Hematopoietic multipotent progenitor cell (in vitro differentiated cells): ENCODE data around the gene KCNA2. TPM values are rescaled to one million over a fixed set of nuclear protein-coding genes. Genes with fewer than 3 reads are reported as not detected.

Experiments used
- DNase-seq, 3 donors: peaks; one replicate each; pipeline ENCODE4 v3.0.0-alpha.2; 2011 to 2015; ENCODE audit warnings: low read depth in 2 of 3, low spot score in 2 of 3
- total RNA-seq: library from RNA; depleted of rRNA; stranded (reverse); fragments of >200 nt; gene quantifications from one replicate; pipeline ENCODE4 v1.2.3, GENCODE V29; 2012

Gene KCNA2
- total RNA-seq, 1 donor, result not detected

DNA sequence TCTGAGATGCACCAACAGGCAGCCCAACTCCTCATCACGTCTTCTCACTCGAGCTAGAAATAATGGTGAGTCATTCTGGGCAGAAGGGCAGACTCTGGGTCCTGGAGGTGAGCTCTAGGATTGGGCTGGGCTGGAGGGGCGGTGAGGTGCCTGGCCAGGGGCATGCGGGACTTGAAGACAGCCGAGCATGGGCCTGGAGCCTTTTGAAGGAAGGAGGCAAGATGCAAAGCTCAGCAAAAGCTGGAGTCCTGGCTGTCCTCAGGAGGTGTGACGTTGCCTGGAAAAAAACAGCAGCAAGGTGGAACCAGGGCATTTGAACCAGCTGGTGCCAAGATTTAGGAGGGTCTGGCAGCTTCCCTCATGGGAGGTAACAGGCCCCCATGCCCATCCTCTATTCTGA, 712 bp downstream of the KCNA2 start:
- no peak for DNase-seq

DNA sequence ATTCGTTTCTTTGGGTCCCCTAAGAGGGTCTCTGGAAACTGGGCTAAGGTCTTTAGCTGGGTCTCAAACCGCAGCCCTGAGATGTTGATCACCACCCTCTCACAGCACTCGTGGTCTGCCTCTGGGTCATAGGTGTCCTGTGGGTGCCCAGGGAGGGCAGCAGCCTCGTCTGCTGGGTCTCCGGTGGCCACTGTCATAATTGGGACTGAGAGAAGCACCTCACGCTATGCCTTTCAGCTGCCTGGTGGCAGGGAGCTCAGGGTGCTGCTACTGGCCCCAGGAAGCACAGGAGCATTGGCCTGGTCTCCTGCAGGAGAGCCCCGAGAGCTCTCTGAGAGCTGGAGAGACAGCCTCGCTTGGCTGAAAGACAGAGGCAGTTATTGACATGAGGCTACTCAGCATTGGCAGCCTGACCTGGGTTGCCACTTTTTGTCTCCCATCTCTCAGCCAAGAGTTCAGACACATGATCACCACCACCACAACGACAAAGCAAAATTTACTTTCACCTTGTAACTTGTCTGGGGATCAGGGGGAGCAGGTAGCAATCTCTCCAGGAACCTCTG, 1.5 kb downstream of the KCNA2 start:
- no peak for DNase-seq

DNA sequence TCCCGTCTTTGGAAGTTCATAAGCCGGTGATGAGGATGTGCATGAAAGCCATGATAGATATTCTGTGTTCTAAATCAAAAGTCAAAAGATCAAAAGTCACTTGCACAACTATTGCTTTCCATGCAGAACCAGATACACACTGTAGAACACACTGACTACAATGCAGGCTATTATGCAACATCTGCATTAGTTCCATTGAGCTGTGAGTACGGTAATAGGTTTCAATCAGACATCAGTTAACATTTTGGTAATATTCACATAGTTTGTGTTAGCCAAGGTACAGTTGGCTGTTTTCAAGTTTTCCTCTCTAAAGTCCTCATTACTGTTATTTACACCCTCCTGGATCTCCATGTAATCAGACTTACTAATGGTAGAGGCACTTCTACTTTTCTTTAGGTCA, 3.1 kb downstream of the KCNA2 start:
- no peak for DNase-seq

DNA sequence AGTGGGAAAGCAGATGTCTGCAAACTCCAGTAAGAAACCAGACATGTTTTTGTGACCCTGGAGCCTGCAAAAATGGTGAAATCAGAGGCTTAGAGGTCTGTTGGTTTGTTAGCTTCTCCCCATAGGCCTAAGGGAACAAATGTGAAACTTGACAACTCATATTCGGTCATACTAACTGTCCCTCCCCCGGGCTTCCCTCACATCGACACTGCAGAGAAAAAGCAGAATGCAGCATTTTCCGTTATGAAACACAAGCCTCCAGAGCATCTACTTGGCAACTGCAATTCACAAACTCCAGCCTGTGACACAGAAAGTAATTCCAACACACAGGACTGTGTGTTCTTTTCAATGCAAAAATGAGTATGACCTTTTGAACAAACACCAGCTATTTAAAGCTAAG, 3.7 kb downstream of the KCNA2 start:
- DNase-seq, result no peak

DNA sequence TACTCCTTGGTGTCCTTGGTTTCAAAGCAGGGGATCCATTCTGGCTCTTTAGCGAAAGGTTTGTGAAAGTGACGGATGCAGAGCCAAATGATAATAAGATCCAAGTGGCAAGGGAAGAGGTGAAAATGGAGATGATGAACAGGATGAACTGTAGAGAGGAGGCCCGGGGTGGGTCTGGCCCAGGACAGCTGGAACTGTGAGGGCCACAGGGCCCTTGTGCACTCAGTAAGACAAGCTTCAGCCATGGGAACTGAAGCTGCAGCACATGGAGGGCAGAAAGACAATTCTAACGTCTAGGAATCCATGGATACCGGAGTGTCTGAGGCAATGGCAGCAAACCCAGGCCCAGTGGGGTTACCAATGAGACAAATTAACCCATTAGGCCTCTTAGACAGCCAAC, 4.8 kb downstream of the KCNA2 start:
- no peak for DNase-seq

DNA sequence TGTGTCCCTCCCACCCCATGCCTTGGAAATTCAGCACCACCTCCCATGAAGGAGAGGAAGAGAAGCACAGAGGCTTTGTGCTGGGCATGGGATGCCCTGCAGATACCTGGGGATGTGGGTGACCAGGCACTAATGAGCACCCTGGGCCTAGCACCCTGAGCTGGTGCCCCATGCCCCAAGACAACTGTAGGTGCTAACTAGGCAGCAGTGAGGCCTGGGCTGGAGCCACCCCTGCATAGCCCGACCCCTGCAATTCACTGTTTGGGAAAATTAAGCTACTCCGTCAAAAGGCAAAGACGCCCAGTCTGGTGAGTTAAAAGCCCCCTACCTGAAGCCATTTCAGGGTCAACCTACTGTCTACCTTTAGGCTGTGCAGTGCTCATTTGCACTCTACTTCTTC, 5.4 kb downstream of the KCNA2 start:
- no peak for DNase-seq

DNA sequence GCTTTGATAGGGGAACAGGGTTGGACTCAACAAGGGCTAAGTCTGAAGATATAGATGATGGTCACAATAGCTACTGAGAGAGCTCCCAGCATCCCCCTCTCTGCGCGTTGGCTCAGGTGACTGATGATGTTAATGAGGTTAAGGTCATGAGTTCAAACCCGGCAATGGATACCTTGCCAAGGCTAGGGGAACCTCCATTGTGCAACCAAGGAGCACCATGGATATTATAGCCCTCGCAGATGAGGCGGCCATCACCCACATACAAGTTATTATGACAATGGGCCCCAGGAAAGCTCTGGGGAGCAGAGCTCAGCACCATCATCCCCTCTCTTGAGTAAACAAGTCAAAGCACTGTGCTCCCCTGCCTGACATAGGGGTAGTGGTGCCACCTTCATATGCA, 8.2 kb downstream of the KCNA2 start:
- no peak for DNase-seq

DNA sequence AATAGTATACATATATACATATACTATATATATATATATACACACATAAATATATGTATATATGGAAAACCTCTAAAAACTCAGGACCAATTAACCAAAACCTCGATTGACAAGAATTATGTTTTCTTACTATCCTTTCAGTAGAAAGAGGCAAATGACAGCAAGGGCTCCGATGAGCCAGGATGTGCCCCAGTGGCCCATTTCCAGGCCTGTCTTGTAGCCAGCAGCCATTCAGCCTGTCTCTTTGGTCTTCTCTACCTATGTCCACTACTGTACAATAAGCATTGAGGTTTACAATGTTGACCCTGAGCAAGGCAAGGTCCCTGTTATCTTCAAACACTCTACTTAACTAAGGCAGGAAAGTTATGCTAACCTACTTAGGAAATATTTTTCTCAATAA, 9.8 kb downstream of the KCNA2 start:
- no peak for DNase-seq

DNA sequence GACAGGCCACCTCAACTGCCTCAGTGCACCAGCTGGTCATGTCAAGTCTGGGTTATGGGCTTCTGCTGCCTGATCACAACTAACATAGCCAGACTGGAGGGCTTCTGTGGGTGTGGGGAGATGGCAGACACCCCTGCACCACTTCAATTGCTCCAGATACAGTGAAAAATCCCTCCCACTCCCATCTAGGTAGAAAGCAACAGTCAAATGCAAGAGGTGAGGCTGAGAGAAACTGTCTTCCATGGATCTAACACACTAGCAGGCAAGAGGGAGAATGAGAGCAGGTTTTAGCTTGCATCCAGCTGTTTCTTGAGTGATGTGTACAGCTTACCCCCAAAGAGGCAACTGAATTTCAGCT, 10.8 kb downstream of the KCNA2 start:
- no peak for DNase-seq

DNA sequence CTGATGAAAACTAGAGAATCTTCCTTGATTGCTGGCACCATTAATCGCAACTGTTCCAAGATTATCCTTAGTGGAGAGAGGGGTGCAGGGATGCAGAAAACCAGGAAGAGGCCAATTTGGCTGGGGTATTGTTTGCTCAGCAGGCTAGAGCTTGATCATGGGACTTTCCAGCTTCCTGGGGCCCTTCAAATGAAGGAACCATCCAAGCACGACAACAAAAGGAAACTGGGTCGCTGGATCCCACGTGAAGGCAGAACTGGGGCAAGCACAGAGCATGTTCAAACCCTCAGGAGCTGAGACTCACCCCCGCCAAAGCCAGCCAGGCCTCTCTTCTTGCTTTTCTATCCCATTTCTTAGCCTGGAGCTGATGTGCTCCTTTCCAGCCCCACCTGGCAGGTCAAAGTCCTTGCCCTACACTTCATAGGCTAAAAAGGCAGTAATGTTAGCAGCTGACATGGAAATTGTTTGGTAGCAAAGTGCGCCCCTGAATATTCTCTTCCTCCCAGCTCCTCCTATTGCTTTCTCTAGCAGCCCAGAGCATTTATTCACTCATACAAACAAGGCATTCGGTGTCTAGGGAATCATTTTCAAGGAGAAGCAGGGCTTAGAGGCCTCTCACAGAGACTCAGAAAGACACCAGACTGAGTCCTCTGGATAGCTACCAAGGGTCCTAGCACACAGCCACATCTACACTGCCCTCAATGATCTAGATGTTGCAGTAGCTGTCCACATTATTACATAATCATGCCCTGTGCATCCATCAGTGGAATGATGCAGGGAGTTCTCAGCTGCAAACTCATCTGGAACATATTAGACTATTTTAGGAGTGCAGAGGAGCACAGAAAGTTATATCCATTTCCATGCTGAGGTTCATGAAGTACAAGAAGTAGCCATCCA, 11.5 kb downstream of the KCNA2 start:
- DNase-seq, result no peak

DNA sequence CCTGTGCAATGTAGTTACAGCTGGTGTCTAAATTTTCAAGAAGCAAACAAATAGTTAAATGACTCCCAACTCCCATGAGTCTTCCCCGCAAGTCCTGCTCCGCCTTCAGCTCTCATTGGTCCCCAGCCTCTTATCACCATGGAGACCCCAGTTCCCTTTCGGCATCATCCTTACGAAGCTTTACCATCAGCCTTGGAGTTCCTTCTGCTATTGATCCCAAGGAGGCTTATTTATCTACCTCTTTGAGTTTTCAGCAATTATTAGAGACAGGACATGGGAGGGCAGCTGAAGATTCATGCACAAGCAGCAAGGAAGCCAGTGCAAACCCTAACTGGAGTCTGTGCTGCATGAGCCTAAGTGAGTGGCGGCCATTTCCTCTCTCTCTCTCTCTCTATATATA, 12.3 kb downstream of the KCNA2 start:
- DNase-seq, result no peak

DNA sequence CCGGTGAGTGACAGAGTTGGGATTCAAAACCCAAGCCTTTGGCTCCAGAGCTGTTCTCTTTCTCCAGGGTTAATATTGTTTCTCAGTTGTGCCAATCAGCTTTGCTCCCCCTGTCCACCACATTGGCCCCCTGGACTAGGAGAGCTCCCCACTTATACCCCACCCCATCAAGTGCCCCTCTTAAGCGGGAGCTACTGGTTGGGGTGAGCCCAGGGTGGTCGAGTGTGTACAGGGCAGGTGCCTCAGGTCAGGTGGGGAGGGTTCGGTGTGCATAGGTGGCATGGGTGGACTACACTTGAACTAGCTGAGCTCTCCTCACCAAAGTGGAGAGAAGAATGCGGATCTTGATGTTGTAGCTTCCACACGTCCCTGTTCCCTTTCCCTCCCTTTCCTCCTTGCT, 14.2 kb downstream of the KCNA2 start:
- DNase-seq, result no peak

DNA sequence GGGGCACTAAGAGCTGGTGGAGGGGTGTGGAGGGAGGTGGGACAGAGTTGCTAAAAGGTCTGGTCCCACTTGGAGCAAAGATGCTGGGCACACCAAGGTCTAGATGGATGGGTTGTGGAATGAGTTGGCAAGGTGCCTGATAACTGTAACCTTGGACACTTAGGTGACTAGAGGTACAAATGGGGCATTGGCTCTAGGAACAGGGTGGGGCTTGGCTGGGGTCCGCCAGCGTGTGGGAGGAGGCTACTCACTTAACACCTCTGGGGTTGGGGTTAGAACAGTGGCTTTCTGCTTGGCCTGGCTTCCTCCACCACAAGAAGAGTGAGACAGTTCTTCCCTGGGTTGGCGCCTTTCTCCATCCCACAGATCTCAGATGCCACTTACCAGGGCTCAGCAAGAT, 17.2 kb downstream of the KCNA2 start:
- DNase-seq, result no peak

DNA sequence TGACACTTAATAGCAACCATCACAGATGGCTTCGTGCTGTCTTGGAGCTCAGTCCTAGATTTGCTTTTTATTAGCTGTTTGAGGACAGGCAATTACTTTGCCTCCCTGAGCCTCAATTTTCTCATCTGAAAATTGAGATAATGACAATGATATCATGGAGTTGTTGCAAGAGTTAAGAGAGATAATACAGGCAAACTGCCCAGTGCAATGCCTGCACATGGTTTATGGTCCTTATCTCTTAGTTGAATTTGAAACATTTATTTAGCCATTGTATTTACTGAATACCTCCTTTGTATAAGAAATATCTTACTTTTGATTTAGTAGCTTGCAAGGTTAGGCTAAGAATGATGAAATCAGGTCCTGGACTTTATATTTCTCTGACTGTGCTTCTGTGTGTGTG, 17.7 kb downstream of the KCNA2 start:
- DNase-seq, result no peak

DNA sequence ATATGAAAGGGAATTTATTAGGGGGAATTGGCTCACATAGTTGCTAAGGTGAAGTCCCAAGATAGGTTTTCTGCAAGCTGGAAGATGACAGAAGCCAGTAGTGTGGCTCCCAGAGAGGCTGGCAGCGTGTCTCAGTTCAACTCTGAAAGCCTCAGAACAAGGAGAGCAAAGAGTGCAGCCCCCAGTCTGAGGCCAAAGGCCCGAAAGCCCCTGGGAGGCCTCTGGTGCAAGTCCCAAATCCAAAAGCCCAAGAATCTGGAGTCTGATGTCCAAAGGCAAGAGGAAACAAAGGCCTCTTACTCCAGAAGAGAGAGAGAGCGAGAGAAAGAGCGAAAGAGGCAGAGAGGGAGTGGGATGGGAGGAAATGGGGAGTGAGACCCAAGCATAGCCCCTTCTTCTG, 18.3 kb downstream of the KCNA2 start:
- DNase-seq, result no peak

DNA sequence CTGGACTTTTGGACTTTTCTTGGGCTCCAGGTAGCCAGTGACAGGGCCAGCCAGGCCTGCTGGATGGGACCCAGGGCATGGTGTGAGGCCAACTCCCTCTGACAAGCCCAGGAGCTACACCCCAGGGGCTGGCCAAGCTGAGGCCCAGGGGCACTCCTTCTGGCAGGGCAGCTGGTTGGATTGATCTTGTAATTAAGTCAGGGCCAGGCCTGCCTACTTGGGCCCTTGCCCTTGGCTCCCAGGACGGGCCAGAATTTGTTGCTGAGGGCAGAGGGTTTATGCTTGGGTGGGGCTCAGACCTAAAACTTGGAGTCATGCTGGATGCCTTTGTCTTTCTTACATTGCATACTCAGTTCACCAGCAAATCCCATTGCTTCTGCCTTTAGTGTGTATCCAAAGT, 20.7 kb downstream of the KCNA2 start:
- DNase-seq, result no peak

DNA sequence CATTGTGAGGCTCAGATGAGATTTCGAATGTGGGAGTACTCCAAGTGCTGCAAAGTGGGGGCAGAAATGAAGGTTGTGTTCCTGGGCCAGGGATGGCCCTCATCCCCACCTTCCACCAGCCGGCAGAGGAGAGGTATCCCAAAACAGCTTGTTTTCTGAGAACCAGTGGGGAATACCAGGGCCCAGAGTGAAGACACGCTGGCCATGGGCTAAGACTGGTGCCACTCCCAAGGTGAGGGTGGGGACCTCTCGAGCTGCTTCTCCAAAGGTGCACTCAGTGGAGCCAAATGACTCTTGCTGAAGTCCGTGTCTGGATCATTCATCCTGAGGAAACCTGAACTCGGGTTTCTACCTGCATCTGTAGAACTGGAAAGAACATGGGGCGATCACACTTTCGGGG, 22.1 kb downstream of the KCNA2 start:
- DNase-seq, result no peak

DNA sequence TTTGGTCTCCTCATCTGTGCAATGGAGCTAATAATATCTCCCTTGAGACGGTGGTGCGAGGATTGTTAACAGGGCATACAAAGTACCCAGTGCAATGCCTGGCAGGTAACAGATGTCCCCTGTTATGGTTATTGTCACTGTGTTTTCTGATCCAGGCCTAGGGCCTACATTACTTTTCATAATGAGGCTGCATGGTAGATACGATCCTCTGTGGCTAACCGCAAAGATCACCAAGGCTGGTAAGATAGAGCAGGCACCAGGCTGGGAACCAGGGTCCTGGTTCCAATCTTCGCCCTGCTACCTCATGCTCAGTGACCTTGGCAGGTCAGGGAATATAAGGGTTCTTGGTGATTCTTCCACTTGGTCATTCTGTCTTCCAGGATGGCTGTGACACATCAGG, 22.7 kb downstream of the KCNA2 start:
- DNase-seq, result no peak

DNA sequence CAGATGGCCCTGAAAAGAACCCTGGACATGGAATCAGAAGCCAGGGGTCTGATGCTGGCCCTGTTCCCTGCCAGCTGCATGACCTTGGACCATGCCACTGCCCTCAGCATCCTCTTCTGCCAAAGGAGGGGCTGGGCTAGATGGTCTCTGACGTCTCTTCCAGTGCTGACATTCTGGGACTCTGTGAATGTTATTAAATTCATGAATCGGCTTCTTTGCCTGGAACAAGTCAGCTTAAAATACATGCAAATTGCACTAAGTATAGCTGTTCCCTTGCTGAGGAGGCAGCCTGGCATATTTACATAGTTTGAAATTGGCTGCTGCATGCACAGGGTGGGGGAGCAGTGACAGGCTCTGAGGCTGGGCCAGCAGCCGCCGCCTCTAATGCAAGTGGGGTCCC, 23.8 kb downstream of the KCNA2 start:
- DNase-seq, result no peak

DNA sequence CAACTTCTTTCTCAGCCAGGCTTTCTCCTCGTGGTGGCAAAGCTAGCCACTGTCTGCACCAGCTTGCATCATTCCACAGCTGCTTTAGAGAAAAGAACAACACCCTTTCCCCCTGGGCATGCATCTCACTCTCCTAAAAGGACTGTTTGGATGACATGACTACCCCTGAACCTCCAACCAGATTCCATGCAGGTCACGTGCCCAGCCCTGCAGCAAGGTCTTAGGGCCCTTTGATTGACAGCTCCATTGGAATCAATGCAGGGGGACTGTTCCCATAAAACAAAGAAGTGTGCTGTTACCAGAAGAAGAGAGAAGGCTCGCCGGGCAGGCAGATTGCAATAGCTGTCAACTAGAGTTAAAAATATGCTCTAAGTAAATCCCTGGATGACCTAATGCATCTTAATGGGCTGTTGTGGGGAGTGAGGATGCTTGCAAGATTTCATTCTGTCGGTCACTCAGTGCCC, 24.4 kb downstream of the KCNA2 start:
- DNase-seq, result no peak

DNA sequence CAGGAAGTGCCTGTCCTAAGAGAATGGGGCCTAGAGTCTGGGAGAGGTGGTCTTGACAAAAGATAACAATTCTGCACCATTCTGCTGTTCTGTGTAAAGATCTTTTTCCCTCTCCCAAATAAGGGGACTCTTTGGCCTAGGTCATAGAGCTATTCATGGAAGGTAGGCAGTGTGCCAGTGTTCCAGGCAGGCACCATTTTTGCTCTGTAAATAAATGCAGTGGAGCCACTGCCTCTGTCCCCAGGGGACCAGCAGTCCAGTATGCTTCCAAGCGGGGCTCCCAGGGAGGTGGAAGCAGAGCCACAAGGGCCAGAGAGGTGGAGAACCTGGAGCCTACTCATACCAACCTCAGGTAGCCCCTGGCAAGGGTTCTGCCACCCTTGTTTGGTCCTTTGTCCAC, 25.9 kb downstream of the KCNA2 start:
- no peak for DNase-seq

DNA sequence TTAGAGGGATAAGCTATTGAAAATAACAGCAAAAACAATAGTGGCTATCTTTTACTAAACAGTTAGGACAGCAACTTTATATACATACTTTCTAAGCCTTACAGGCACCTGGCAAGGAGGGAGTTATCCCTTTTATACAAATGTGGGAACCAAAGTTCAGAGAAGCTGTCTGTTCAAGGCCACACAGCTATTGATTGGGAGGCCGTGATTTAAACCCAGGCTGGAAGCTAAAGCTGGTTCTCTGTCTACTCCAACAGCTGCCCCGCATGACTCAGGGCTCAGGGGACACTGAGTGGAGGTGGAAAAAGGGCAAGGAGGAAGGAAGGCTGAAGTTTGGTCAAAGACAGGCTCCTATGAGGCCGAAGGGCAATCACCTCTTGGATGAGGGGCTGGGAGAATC, 26.7 kb downstream of the KCNA2 start:
- DNase-seq, result no peak

DNA sequence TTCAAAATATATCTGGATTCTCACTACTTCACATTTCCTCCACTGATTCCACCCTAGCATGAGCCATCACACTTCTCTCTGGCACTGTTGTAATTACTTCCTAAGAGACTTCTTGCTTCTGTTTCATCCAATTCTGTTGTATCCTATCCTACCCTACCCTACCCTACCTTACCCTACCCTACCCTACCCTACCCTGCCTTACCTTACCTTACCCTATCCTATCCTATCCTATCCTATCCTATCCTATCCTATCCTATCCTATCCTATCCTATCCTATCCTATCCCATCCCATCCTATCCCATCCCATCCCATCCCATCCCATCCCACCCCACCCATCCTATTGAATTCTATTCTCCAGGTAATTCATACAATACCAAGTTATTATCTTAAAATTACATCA, 29.7 kb downstream of the KCNA2 start:
- DNase-seq, result no peak
